Ascending aorta (tissue), 2 donors: Measurements from ENCODE around the gene PON2. TPM values are rescaled to one million over a fixed set of nuclear protein-coding genes. Genes with fewer than 3 reads are reported as not detected.

Source experiments
- DNase-seq, 2 donors: peaks; one replicate each; pipeline ENCODE4 v3.0.0-alpha.2; 2019; ENCODE audit warnings: low spot score in 2 of 2
- H3K27ac ChIP-seq, 2 donors: fragments of 200-600 bp; sonication (generic); one replicate each; pipeline ENCODE4 v1.5.1; 2016 to 2017; ENCODE audit warnings: mild to moderate bottlenecking in 1 of 2
- H3K27me3 ChIP-seq: fragments of 200-600 bp; sonication (generic); one replicate; pipeline ENCODE4 v1.5.1; 2017
- H3K36me3 ChIP-seq, 2 donors: fragments of 200-600 bp; sonication (generic); one replicate each; pipeline ENCODE4 v1.5.1; 2016
- H3K4me1 ChIP-seq, 2 donors: fragments of 200-600 bp; sonication (generic); one replicate each; pipeline ENCODE4 v1.5.1; 2016 to 2017; ENCODE audit warnings: mild to moderate bottlenecking in 1 of 2
- H3K4me3 ChIP-seq, 2 donors: fragments of 200-600 bp; sonication (generic); one replicate each; pipeline ENCODE4 v1.5.1; 2016 to 2017; ENCODE audit warnings: mild to moderate bottlenecking in 1 of 2
- H3K9me3 ChIP-seq, 2 donors: fragments of 200-600 bp; sonication (generic); one replicate each; pipeline ENCODE4 v1.5.1; 2016
- CTCF ChIP-seq, 3 experiments: fragments of 200-600 bp in 2 of 3; fragments of 450-650 bp in 1 of 3; sonication (generic) in 2 of 3; IDR thresholded peaks; one replicate each; pipeline ENCODE4 v1.5.1; 2016 to 2019; ENCODE audit warnings: antibody characterized with exemption in 3 of 3, mild to moderate bottlenecking in 1 of 3, moderate library complexity in 1 of 3
- intact Hi-C: fragments of 100-400 bp; cut with DNase I; formaldehyde crosslinking; loops from one replicate; pipeline ENCODE4 v1.15.1; 2023
- total RNA-seq: library from RNA; depleted of rRNA; stranded (reverse); fragments of >200 nt; gene quantifications from one replicate; pipeline ENCODE4 v1.1.0, GENCODE V29; 2016

Gene PON2
- total RNA-seq, 1 donor from 2014 or later: 59.8 TPM

GRCh38 chr7:95436407-95436806 lies 1.6 kb upstream of the PON2 start:
- intact Hi-C loops: loop anchor here (5.0 kb wide), 1 partner anchor 251 kb away; no protein-coding TSS in a partner anchor
- Histone ChIP-seq H3K9me3 (no peaks in the 10 kb centered on the region), H3K36me3 (no peaks in the 10 kb centered on the region), H3K4me3 (no peak overlapping the region), H3K27me3 (no peaks in the 10 kb centered on the region), H3K27ac (no peak overlapping the region), H3K4me1 (peaks cover 0 to 2% of the 10 kb centered on the region in 2 donors)
- no peak for DNase-seq
- no peak for TF ChIP-seq CTCF (IDR thresholded peaks at IDR 0.05)

GRCh38 chr7:95435422-95435780 lies 573 bp upstream of the PON2 start:
- intact Hi-C loops: loop anchor here (5.0 kb wide), 1 partner anchor 252 kb away; no protein-coding TSS in a partner anchor
- peak overlapping the region; percentile 73 to 97 for H3K4me3 ChIP-seq
- DNase-seq: no peak
- peaks cover 0 to 2% of the 10 kb centered on the region in 2 donors for H3K4me1 ChIP-seq
- TF ChIP-seq CTCF (IDR thresholded peaks at IDR 0.05): no peak
- H3K9me3 ChIP-seq: no peaks in the 10 kb centered on the region
- no peaks in the 10 kb centered on the region for H3K36me3 ChIP-seq
- H3K27ac ChIP-seq: peak overlapping the region; percentile 91 to 96
- H3K27me3 ChIP-seq: no peaks in the 10 kb centered on the region

- H3K4me1 ChIP-seq: peaks cover 0 to 2% of the 10 kb centered on the region in 2 donors
- H3K27ac ChIP-seq: peak overlapping the region; percentile 91 to 96
- DNase-seq: no peak
- H3K4me3 ChIP-seq: peak overlapping the region; percentile 73 to 97
- no peaks in the 10 kb centered on the region for H3K9me3 ChIP-seq
- intact Hi-C loops: no loop called here
- no peaks in the 10 kb centered on the region for H3K36me3 ChIP-seq
- no peaks in the 10 kb centered on the region for H3K27me3 ChIP-seq
- no peak for TF ChIP-seq CTCF (IDR thresholded peaks at IDR 0.05)
Measured at GRCh38 chr7:95433952-95434556, 774 bp downstream of the PON2 start.

- TF ChIP-seq CTCF (IDR thresholded peaks at IDR 0.05): no peak
- Histone ChIP-seq H3K9me3 (no peaks in the 10 kb centered on the region), H3K4me3 (no peak overlapping the region), H3K27me3 (no peaks in the 10 kb centered on the region), H3K36me3 (no peaks in the 10 kb centered on the region), H3K27ac (no peak overlapping the region), H3K4me1 (peaks cover 0 to 2% of the 10 kb centered on the region in 2 donors)
- intact Hi-C loops: no loop called here
- DNase-seq: no peak
Measured at GRCh38 chr7:95433129-95433528, 1.7 kb downstream of the PON2 start.

- intact Hi-C loops: no loop called here
- no peak overlapping the region for H3K4me3 ChIP-seq
- no peaks in the 10 kb centered on the region for H3K36me3 ChIP-seq
- H3K27ac ChIP-seq: no peak overlapping the region
- H3K27me3 ChIP-seq: no peaks in the 10 kb centered on the region
- peaks cover 0 to 2% of the 10 kb centered on the region in 2 donors for H3K4me1 ChIP-seq
- TF ChIP-seq CTCF (IDR thresholded peaks at IDR 0.05): no peak
- no peaks in the 10 kb centered on the region for H3K9me3 ChIP-seq
- DNase-seq: no peak
Measured at GRCh38 chr7:95432606-95433005, 2.2 kb downstream of the PON2 start.

- intact Hi-C loops: no loop called here
- Histone ChIP-seq H3K4me1 (peaks cover 0 to 2% of the 10 kb centered on the region in 2 donors), H3K36me3 (no peaks in the 10 kb centered on the region), H3K27me3 (no peaks in the 10 kb centered on the region), H3K9me3 (no peaks in the 10 kb centered on the region), H3K4me3 (no peak overlapping the region), H3K27ac (no peak overlapping the region)
- no peak for DNase-seq
- no peak for TF ChIP-seq CTCF (IDR thresholded peaks at IDR 0.05)
Measured at GRCh38 chr7:95430864-95431263, 4.0 kb downstream of the PON2 start.
